Measurements from ENCODE around the gene AP1B1.
"Not testable (repeated sequence)": the region's sequence is repeated elsewhere in the genome, so short reads cannot be mapped to it uniquely, and the experiment has no call there.

Gene AP1B1

GRCh38 chr22:29387921-29388758 lies at the start of gene AP1B1:
AP1B1 (minus strand) TSS chr22:29388570; CDS start chr22:29367243, 21,327 bp downstream.
- peak; percentile 90 to 96 (median 93) for DNase-seq (ENCODE audit: low read depth in 2 of 3, low spot score in 1 of 3)

GRCh38 chr22:29435236-29436136 lies 47.1 kb upstream of the AP1B1 start:
- DNase-seq (ENCODE audit: low read depth in 2 of 3, low spot score in 1 of 3) = no peak

- DNase-seq (ENCODE audit: low read depth in 2 of 3, low spot score in 1 of 3) = no peak
Observed at GRCh38 chr22:29434288-29434687, 45.9 kb upstream of the AP1B1 start.

- DNase-seq (ENCODE audit: low read depth in 2 of 3, low spot score in 1 of 3) = no peak
Observed at GRCh38 chr22:29433856-29434255, 45.5 kb upstream of the AP1B1 start.

- DNase-seq (ENCODE audit: low read depth in 2 of 3, low spot score in 1 of 3) = no peak
Observed at GRCh38 chr22:29431986-29432385, 43.6 kb upstream of the AP1B1 start.

- no peak for DNase-seq (ENCODE audit: low read depth in 2 of 3, low spot score in 1 of 3)
Observed at GRCh38 chr22:29427176-29427760, 38.9 kb upstream of the AP1B1 start.

- no peak for DNase-seq (ENCODE audit: low read depth in 2 of 3, low spot score in 1 of 3)
Observed at GRCh38 chr22:29426476-29426875, 38.1 kb upstream of the AP1B1 start.

- DNase-seq (ENCODE audit: low read depth in 2 of 3, low spot score in 1 of 3) = not testable (repeated sequence)
Observed at GRCh38 chr22:29418704-29419103, 30.3 kb upstream of the AP1B1 start.

- DNase-seq (ENCODE audit: low read depth in 2 of 3, low spot score in 1 of 3) = peak; percentile 30 to 58 (median 30)
Observed at GRCh38 chr22:29414951-29415591, 26.7 kb upstream of the AP1B1 start.

- DNase-seq (ENCODE audit: low read depth in 2 of 3, low spot score in 1 of 3) = peak in 1 of 3 donors; percentile 7
Observed at GRCh38 chr22:29412772-29413171, 24.4 kb upstream of the AP1B1 start.

- DNase-seq (ENCODE audit: low read depth in 2 of 3, low spot score in 1 of 3) = not testable (repeated sequence)
Observed at GRCh38 chr22:29411569-29412211, 23.3 kb upstream of the AP1B1 start.

GRCh38 chr22:29408940-29409339 lies 20.6 kb upstream of the AP1B1 start:
- DNase-seq (ENCODE audit: low read depth in 2 of 3, low spot score in 1 of 3) = no peak

- not testable (repeated sequence) for DNase-seq (ENCODE audit: low read depth in 2 of 3, low spot score in 1 of 3)
Observed at GRCh38 chr22:29401538-29401937, 13.2 kb upstream of the AP1B1 start.

GRCh38 chr22:29400576-29400975 lies 12.2 kb upstream of the AP1B1 start:
- no peak for DNase-seq (ENCODE audit: low read depth in 2 of 3, low spot score in 1 of 3)

- no peak for DNase-seq (ENCODE audit: low read depth in 2 of 3, low spot score in 1 of 3)
Observed at GRCh38 chr22:29397791-29398190, 9.4 kb upstream of the AP1B1 start.

- DNase-seq (ENCODE audit: low read depth in 2 of 3, low spot score in 1 of 3) = no peak
Observed at GRCh38 chr22:29396126-29396525, 7.8 kb upstream of the AP1B1 start.

GRCh38 chr22:29394931-29395581 lies 6.7 kb upstream of the AP1B1 start:
- DNase-seq (ENCODE audit: low read depth in 2 of 3, low spot score in 1 of 3) = peak; percentile 39 to 62 (median 50)

- no peak for DNase-seq (ENCODE audit: low read depth in 2 of 3, low spot score in 1 of 3)
Observed at GRCh38 chr22:29393019-29393608, 4.7 kb upstream of the AP1B1 start.

- DNase-seq (ENCODE audit: low read depth in 2 of 3, low spot score in 1 of 3) = no peak
Observed at GRCh38 chr22:29391546-29391945, 3.2 kb upstream of the AP1B1 start.

- no peak for DNase-seq (ENCODE audit: low read depth in 2 of 3, low spot score in 1 of 3)
Observed at GRCh38 chr22:29390270-29390669, 1.9 kb upstream of the AP1B1 start.
